Hepatocyte (in vitro differentiated cells): ENCODE measurements around the gene CNOT4. TPM values are rescaled to one million over a fixed set of nuclear protein-coding genes. Genes with fewer than 3 reads are reported as not detected.

Experiments
- DNase-seq: peaks from one replicate; pipeline ENCODE4 v3.0.0-alpha.2; 2016; ENCODE audit warnings: low spot score
- H2AFZ ChIP-seq: fragments of 200-600 bp; sonication (generic); 2 replicates; pipeline ENCODE4 v1.6.0; 2016; ENCODE audit warnings: antibody characterized with exemption, mild to moderate bottlenecking
- H3K27ac ChIP-seq: fragments of 200-600 bp; sonication (generic); 2 replicates; pipeline ENCODE4 v1.5.1; 2016; ENCODE audit warnings: mild to moderate bottlenecking
- H3K27me3 ChIP-seq: fragments of 200-600 bp; sonication (generic); 2 replicates; pipeline ENCODE4 v1.6.1; 2016
- H3K36me3 ChIP-seq: fragments of 200-600 bp; sonication (generic); replicated peaks from 2 replicates; pipeline ENCODE4 v1.5.1; 2016; ENCODE audit warnings: low read depth; ENCODE audit not compliant: insufficient read depth
- H3K4me1 ChIP-seq: fragments of 200-600 bp; sonication (generic); 2 replicates; pipeline ENCODE4 v1.5.1; 2016; ENCODE audit warnings: mild to moderate bottlenecking, moderate library complexity; ENCODE audit not compliant: insufficient read depth
- H3K4me2 ChIP-seq: fragments of 200-600 bp; sonication (generic); 2 replicates; pipeline ENCODE4 v1.6.0; 2016
- H3K4me3 ChIP-seq: fragments of 200-600 bp; sonication (generic); 2 replicates; pipeline ENCODE4 v1.5.1; 2016; ENCODE audit warnings: mild to moderate bottlenecking
- H3K79me2 ChIP-seq: fragments of 200-600 bp; sonication (generic); 2 replicates; pipeline ENCODE4 v1.6.0; 2017; ENCODE audit warnings: mild to moderate bottlenecking
- H3K9me2 ChIP-seq: fragments of 200-600 bp; sonication (generic); replicated peaks from 2 replicates; pipeline ENCODE4 v1.6.0; 2017; ENCODE audit warnings: mild to moderate bottlenecking; ENCODE audit not compliant: insufficient read depth
- H3K9me3 ChIP-seq: fragments of 200-600 bp; sonication (generic); 2 replicates; pipeline ENCODE4 v1.5.1; 2016; ENCODE audit warnings: low read depth, mild to moderate bottlenecking
- H4K20me1 ChIP-seq: fragments of 200-600 bp; sonication (generic); 2 replicates; pipeline ENCODE4 v1.6.0; 2016; ENCODE audit warnings: mild to moderate bottlenecking; ENCODE audit not compliant: insufficient read depth, poor library complexity, severe bottlenecking
- CTCF ChIP-seq: fragments of 200-600 bp; sonication (generic); IDR thresholded peaks from 2 replicates; pipeline ENCODE4 v1.5.1; 2016; ENCODE audit warnings: antibody characterized with exemption, mild to moderate bottlenecking; ENCODE audit not compliant: poor library complexity
- EZH2 ChIP-seq: fragments of 200-600 bp; sonication (generic); IDR thresholded peaks from 2 replicates; pipeline ENCODE4 v1.6.1; 2016; ENCODE audit warnings: antibody characterized with exemption, mild to moderate bottlenecking, borderline replicate concordance
- EZH2phosphoT487 ChIP-seq: fragments of 200-600 bp; sonication (generic); IDR thresholded peaks from one replicate; pipeline ENCODE4 v1.6.1; 2018; ENCODE audit warnings: antibody characterized with exemption, mild to moderate bottlenecking, low read depth, moderate library complexity; ENCODE audit not compliant: unreplicated experiment, severe bottlenecking
- WGBS: methylation state at CpG from one replicate; pipeline ENCODE4 v1.1.6; 2016; ENCODE audit warnings: low lambda C conversion rate; ENCODE audit errors: missing lambda C conversion rate; 5-methylcytosine and 5-hydroxymethylcytosine counted together
- polyA plus RNA-seq: library from polyadenylated mRNA; unstranded; fragments of >200 nt; fragmentation: Nextera tagmentation; extraction: Ambion mirVana; gene quantifications from 2 replicates; pipeline ENCODE4 v1.2.1, GENCODE V29; 2016
- total RNA-seq: library from RNA; depleted of rRNA; stranded (reverse); fragments of >200 nt; gene quantifications from 2 replicates; pipeline ENCODE4 v1.2.3, GENCODE V29; 2014

The CNOT4 gene
- total and polyA plus RNA-seq, 2 experiments from 2014 or later: 11.8 to 12.9 TPM

DNA sequence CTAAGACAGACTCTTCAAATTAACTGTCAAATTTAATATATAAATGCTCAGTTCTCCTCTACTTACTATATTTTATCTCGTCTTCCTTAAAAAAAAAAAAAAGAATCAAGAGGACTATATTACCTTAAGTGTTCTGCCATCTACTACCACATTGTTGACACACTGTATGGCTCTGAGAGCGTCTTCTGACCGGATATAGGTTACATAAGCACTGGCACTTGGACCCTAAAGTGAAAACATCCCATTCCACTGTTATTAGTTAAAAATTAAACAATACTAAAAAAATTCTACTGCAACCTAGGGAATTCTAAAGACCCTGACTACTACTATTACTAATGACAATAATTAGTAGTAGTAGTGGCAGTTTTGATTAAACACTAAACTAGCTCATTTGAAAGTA lies 95.7 kb downstream of the CNOT4 start:
- Histone ChIP-seq H3K27me3 (no peaks in the 10 kb centered on the region), H3K9me3 (no peaks in the 10 kb centered on the region), H2AFZ (no peak overlapping the region), H3K79me2 (no peaks in the 10 kb centered on the region), H3K4me1 (no peaks in the 10 kb centered on the region), H3K9me2 (no peaks in the 10 kb centered on the region), H3K4me2 (no peak overlapping the region), H4K20me1 (peaks cover 5% of the 10 kb centered on the region), H3K4me3 (no peak overlapping the region), H3K27ac (no peak overlapping the region), H3K36me3 (no peaks in the 10 kb centered on the region)
- 89% methylated on average over 3 of the region's 3 CpGs for WGBS
- no peak for DNase-seq
- TF ChIP-seq EZH2phosphoT487 (no peak), CTCF (no peak), EZH2 (no peak)

DNA sequence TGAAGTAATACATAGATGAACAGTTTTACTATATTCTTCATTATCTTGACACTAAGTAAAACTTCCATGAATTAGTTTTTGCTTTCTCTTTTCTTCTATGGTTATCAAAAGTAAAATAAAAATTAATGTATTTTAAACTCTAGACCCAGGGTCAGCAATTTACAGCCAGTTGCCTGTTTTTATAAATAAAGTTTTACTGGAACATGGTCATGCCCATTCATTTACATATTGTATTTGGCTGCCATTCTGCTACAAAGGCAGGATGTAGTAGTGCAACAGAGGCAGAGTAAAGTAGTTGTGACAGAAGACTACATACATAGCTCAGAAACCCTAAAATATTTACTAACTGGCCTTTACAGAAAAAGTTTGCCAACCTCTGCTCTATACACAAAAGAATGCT lies 98.8 kb downstream of the CNOT4 start:
- no peak for DNase-seq
- Histone ChIP-seq H3K4me3 (no peak overlapping the region), H3K4me2 (no peak overlapping the region), H3K9me2 (no peaks in the 10 kb centered on the region), H3K4me1 (no peaks in the 10 kb centered on the region), H3K9me3 (no peaks in the 10 kb centered on the region), H3K27ac (no peak overlapping the region), H3K79me2 (no peaks in the 10 kb centered on the region), H2AFZ (no peak overlapping the region), H4K20me1 (no peaks in the 10 kb centered on the region), H3K36me3 (no peaks in the 10 kb centered on the region), H3K27me3 (no peaks in the 10 kb centered on the region)
- no peak for TF ChIP-seq EZH2
- TF ChIP-seq CTCF: no peak
- TF ChIP-seq EZH2phosphoT487: no peak

DNA sequence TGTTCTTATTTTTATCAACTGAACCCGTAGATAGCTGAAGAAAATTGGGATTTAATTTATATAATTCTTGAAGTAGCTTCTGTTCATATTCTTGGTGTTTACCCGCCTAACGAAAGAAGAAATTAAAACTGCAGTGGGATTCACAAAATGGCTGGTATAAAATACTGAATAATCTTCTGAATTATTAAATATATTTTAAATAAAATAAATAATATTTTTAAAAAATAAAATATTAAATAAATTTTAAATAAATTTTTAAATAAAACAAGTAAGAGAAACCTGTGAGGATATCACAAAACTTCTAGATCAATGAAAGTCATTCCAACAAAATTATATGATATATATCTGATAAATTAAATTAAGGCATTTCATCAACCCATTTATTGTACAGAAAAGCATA lies 99.4 kb downstream of the CNOT4 start:
- no peak for DNase-seq
- TF ChIP-seq EZH2: no peak
- no peak for TF ChIP-seq EZH2phosphoT487
- no peak overlapping the region for H3K27ac ChIP-seq
- H3K79me2 ChIP-seq: no peaks in the 10 kb centered on the region
- no peaks in the 10 kb centered on the region for H3K9me2 ChIP-seq
- H3K9me3 ChIP-seq: no peaks in the 10 kb centered on the region
- H3K27me3 ChIP-seq: no peaks in the 10 kb centered on the region
- H2AFZ ChIP-seq: no peak overlapping the region
- no peak overlapping the region for H3K4me3 ChIP-seq
- no peaks in the 10 kb centered on the region for H3K36me3 ChIP-seq
- no peak overlapping the region for H3K4me2 ChIP-seq
- WGBS: 98% methylated on average over 3 of the region's 3 CpGs
- H3K4me1 ChIP-seq: no peaks in the 10 kb centered on the region
- H4K20me1 ChIP-seq: no peaks in the 10 kb centered on the region

DNA sequence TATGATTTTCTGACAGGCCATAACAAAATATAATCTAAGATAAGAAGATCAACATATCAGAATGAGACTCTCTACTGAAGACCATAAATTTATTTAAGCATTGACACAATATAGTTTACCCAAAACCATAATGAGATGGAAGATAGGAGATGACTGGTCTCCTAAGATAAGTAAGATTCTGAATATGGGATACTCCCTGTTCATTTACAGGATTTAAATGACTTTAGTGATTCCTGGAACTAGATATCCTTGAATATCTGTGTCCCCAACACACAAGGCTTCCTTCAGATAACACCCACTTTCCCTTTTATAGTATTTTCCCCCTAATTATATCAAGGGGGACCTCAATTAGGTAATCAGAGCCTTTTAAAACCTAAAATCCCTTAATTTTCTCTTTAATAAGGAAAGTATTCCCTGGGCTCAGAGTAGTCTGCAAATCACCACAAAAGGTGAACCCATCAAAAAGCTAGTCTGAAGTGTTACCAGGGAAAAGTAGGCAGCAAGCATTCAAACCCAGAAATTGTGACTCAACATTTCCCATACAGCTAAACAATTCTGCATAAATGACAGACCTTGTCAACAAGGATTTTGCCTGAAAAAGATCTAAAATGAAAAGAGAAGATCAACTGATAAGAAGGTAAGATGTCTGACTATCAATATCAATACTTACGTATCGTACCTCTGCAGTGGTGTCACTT lies 99.9 kb downstream of the CNOT4 start:
- Histone ChIP-seq H3K4me2 (no peak overlapping the region), H3K9me3 (no peaks in the 10 kb centered on the region), H3K27ac (no peak overlapping the region), H2AFZ (no peak overlapping the region), H3K27me3 (no peaks in the 10 kb centered on the region), H3K79me2 (no peaks in the 10 kb centered on the region), H3K4me3 (no peak overlapping the region), H3K4me1 (no peaks in the 10 kb centered on the region), H3K36me3 (no peaks in the 10 kb centered on the region), H4K20me1 (no peaks in the 10 kb centered on the region), H3K9me2 (no peaks in the 10 kb centered on the region)
- no peak for DNase-seq
- no peak for TF ChIP-seq CTCF
- TF ChIP-seq EZH2: no peak
- TF ChIP-seq EZH2phosphoT487: no peak
- WGBS: 100% methylated on average over 2 of the region's 2 CpGs
